Keratinocyte (primary cell): Measurements from ENCODE around the gene FAM53B. TPM values are rescaled to one million over a fixed set of nuclear protein-coding genes. Genes with fewer than 3 reads are reported as not detected.

Experiments used
- DNase-seq: peaks from one replicate; pipeline ENCODE4 v3.0.0-alpha.2; 2011; ENCODE audit warnings: low read depth, missing footprints, low spot score
- FAIRE-seq: peaks from 2 replicates; lab custom pipeline; 2011; peaks lifted over from hg19 to GRCh38; lab: Jason Lieb, UNC
- H2AFZ ChIP-seq: 2 replicates; pipeline ENCODE4 v1.6.0; 2012; ENCODE audit warnings: low read length, control low read depth, inconsistent platforms; ENCODE audit not compliant: control insufficient read depth
- H3K27ac ChIP-seq: 2 replicates; pipeline ENCODE4 v1.5.1; 2011; ENCODE audit warnings: low read length; ENCODE audit not compliant: control insufficient read depth, insufficient read depth
- H3K27me3 ChIP-seq: 3 replicates; pipeline ENCODE4 v1.6.0; 2011; ENCODE audit warnings: low read length; ENCODE audit not compliant: control insufficient read depth, insufficient read depth; ENCODE audit errors: extremely low read depth
- H3K36me3 ChIP-seq, 2 experiments: 2 replicates in 1 of 2; 3 replicates in 1 of 2; pipeline ENCODE4 v1.5.1; 2011; ENCODE audit warnings: low read length in 2 of 2, mild to moderate bottlenecking in 1 of 2; ENCODE audit not compliant: control insufficient read depth in 2 of 2, insufficient read depth in 2 of 2; ENCODE audit errors: extremely low read depth in 1 of 2
- H3K4me1 ChIP-seq: 3 replicates; pipeline ENCODE4 v1.5.1; 2011; ENCODE audit warnings: low read length; ENCODE audit not compliant: control insufficient read depth, insufficient read depth; ENCODE audit errors: extremely low read depth
- H3K4me2 ChIP-seq: 3 replicates; pipeline ENCODE4 v1.6.0; 2011; ENCODE audit warnings: low read depth, low read length; ENCODE audit not compliant: control insufficient read depth, insufficient read depth; ENCODE audit errors: extremely low read depth
- H3K4me3 ChIP-seq, 3 experiments: fragments of 200-600 bp in 1 of 3; sonication (generic) in 1 of 3; 2 replicates in 2 of 3; 3 replicates in 1 of 3; pipeline ENCODE4 v1.5.1; 2011 to 2016; ENCODE audit warnings: low read length in 3 of 3, mild to moderate bottlenecking in 3 of 3, control low read depth in 2 of 3, inconsistent platforms in 1 of 3, low read depth in 1 of 3, mixed read lengths in 1 of 3, mixed run types in 1 of 3, moderate library complexity in 1 of 3; ENCODE audit not compliant: control insufficient read depth in 2 of 3, insufficient read depth in 2 of 3; ENCODE audit errors: extremely low read depth in 1 of 3
- H3K79me2 ChIP-seq: 2 replicates; pipeline ENCODE4 v1.6.0; 2012; ENCODE audit warnings: low read length; ENCODE audit not compliant: control insufficient read depth, insufficient read depth
- H3K9ac ChIP-seq: 3 replicates; pipeline ENCODE4 v1.6.0; 2011; ENCODE audit warnings: low read length; ENCODE audit not compliant: control insufficient read depth, insufficient read depth; ENCODE audit errors: extremely low read depth
- H3K9me1 ChIP-seq: 3 replicates; pipeline ENCODE4 v1.6.0; 2011; ENCODE audit warnings: low read length; ENCODE audit not compliant: control insufficient read depth, insufficient read depth; ENCODE audit errors: extremely low read depth
- H3K9me3 ChIP-seq: 2 replicates; pipeline ENCODE4 v1.5.1; 2012; ENCODE audit warnings: low read depth, low read length; ENCODE audit not compliant: control insufficient read depth
- H4K20me1 ChIP-seq: 3 replicates; pipeline ENCODE4 v1.6.0; 2011; ENCODE audit warnings: low read length; ENCODE audit not compliant: control insufficient read depth, insufficient read depth; ENCODE audit errors: extremely low read depth
- EZH2 ChIP-seq: IDR thresholded peaks from one replicate; pipeline ENCODE4 v1.6.1; 2012; ENCODE audit warnings: inconsistent platforms, mild to moderate bottlenecking, low read length, moderate library complexity
- dilution Hi-C: fragments of 300-500 bp; cut with MboI; formaldehyde crosslinking; loops from one replicate; pipeline ENCODE4 v1.7.0; 2020; ENCODE audit warnings: low sequenced_read_pairs; ENCODE audit not compliant: extremely low pct_ligation_motif_present
- polyA plus RNA-seq, 5 experiments: library from polyadenylated mRNA; depleted of rRNA in 3 of 5; stranded (reverse) in 3 of 5; stranded (forward) in 1 of 5; unstranded in 1 of 5; fragments of >200 nt; gene quantifications; 1 replicate in 1 of 5; 2 replicates in 3 of 5; 3 replicates in 1 of 5; pipeline versions ENCODE4 v1.2.1 to v1.2.3, GENCODE V29; 2011 to 2012; ENCODE audit warnings: missing spikeins in 2 of 5, low read depth in 1 of 5, low replicate concordance in 1 of 5
- TF ChIP-seq, protein P1 (sequence below), 3 experiments: IDR thresholded peaks in 1 of 3; conservative IDR thresholded peaks in 1 of 3; optimal IDR thresholded peaks in 1 of 3; 2 replicates in 2 of 3; 3 replicates in 1 of 3; pipeline versions ENCODE3 to v1.5.1; 2011; ENCODE audit warnings: low read length in 3 of 3, mild to moderate bottlenecking in 3 of 3, moderate library complexity in 2 of 3, control low read depth in 1 of 3, inconsistent platforms in 1 of 3; ENCODE audit not compliant: insufficient read depth in 2 of 3; ENCODE audit errors: extremely low read depth in 1 of 3

Gene FAM53B
- polyA plus RNA-seq, 1 donor (not counting 4 experiments of a cell fraction or from before 2014, with no cell fraction given): 8.6 TPM

- H3K27me3 ChIP-seq: no peaks in the 10 kb centered on the region
- no peaks in the 10 kb centered on the region for H3K9me3 ChIP-seq
- H4K20me1 ChIP-seq: no peaks in the 10 kb centered on the region
- no peak for FAIRE-seq
- no peak for TF ChIP-seq EZH2
- TF ChIP-seq, protein P1, sequence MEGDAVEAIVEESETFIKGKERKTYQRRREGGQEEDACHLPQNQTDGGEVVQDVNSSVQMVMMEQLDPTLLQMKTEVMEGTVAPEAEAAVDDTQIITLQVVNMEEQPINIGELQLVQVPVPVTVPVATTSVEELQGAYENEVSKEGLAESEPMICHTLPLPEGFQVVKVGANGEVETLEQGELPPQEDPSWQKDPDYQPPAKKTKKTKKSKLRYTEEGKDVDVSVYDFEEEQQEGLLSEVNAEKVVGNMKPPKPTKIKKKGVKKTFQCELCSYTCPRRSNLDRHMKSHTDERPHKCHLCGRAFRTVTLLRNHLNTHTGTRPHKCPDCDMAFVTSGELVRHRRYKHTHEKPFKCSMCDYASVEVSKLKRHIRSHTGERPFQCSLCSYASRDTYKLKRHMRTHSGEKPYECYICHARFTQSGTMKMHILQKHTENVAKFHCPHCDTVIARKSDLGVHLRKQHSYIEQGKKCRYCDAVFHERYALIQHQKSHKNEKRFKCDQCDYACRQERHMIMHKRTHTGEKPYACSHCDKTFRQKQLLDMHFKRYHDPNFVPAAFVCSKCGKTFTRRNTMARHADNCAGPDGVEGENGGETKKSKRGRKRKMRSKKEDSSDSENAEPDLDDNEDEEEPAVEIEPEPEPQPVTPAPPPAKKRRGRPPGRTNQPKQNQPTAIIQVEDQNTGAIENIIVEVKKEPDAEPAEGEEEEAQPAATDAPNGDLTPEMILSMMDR (optimal IDR thresholded peaks at IDR 0.05 in 1 of 3, IDR thresholded peaks at IDR 0.05 in 1 of 3, conservative IDR thresholded peaks at IDR 0.05 in 1 of 3; ENCODE audit: extremely low read depth in 1 of 3, insufficient read depth in 2 of 3, low read length in 3 of 3): no peak
- no peak overlapping the region for H3K4me3 ChIP-seq
- no peak for DNase-seq
- H3K4me2 ChIP-seq: no peak overlapping the region
- no peak overlapping the region for H3K27ac ChIP-seq
- H2AFZ ChIP-seq: no peak overlapping the region
- H3K4me1 ChIP-seq: peaks cover under 1% of the 10 kb centered on the region
- dilution Hi-C loops: no loop called here
- H3K9me1 ChIP-seq: no peaks in the 10 kb centered on the region
- peaks cover 19 to 36% of the 10 kb centered on the region in 2 experiments for H3K36me3 ChIP-seq
- no peak overlapping the region for H3K9ac ChIP-seq
- peaks cover 2% of the 10 kb centered on the region for H3K79me2 ChIP-seq
These were observed 40.8 kb downstream of the FAM53B start for GRCh38 chr10:124703372-124703771.

GRCh38 chr10:124701881-124702656 is 42.1 kb downstream of the FAM53B start:
- H3K4me1 ChIP-seq: no peaks in the 10 kb centered on the region
- H3K4me2 ChIP-seq: no peak overlapping the region
- H3K9me1 ChIP-seq: no peaks in the 10 kb centered on the region
- H4K20me1 ChIP-seq: no peaks in the 10 kb centered on the region
- FAIRE-seq (no peak), DNase-seq (no peak)
- no peak overlapping the region for H2AFZ ChIP-seq
- no peak overlapping the region for H3K4me3 ChIP-seq
- H3K27ac ChIP-seq: no peak overlapping the region
- peaks cover 2% of the 10 kb centered on the region for H3K79me2 ChIP-seq
- no peak for TF ChIP-seq EZH2
- no peaks in the 10 kb centered on the region for H3K27me3 ChIP-seq
- no peaks in the 10 kb centered on the region for H3K9me3 ChIP-seq
- peaks cover 19 to 36% of the 10 kb centered on the region in 2 experiments for H3K36me3 ChIP-seq
- H3K9ac ChIP-seq: no peak overlapping the region
- dilution Hi-C loops: no loop called here
